HepG2 (cell line): ENCODE results near the gene MCM3. TPM values are rescaled to one million over a fixed set of nuclear protein-coding genes. Genes with fewer than 3 reads are reported as not detected.

Experiments
- CHD4 ChIP-seq: fragments of 200-600 bp; sonication (generic); IDR thresholded peaks from 2 replicates; pipeline ENCODE4 v1.7.0; 2017; ENCODE audit warnings: mild to moderate bottlenecking, low read length, borderline replicate concordance
- KDM6A ChIP-seq: IDR thresholded peaks from 2 replicates; pipeline ENCODE4 v1.6.1; 2016; ENCODE audit warnings: low read depth
- MXI1 ChIP-seq: IDR thresholded peaks from 3 replicates; pipeline ENCODE4 v1.6.1; 2012; ENCODE audit warnings: low read depth, low read length, inconsistent platforms, borderline replicate concordance
- NFIB ChIP-seq: sonication (generic); formaldehyde crosslinking; IDR thresholded peaks from 2 replicates; pipeline ENCODE4 v1.9.0; 2021; ENCODE audit warnings: missing genetic modification reagents, mild to moderate bottlenecking, borderline replicate concordance
- NRL ChIP-seq: sonication (generic); formaldehyde crosslinking; IDR thresholded peaks from 2 replicates; pipeline ENCODE4 v1.5.0; 2020; ENCODE audit warnings: missing genetic modification reagents, mild to moderate bottlenecking, moderate library complexity, borderline replicate concordance
- PRDM10 ChIP-seq: sonication (generic); formaldehyde crosslinking; IDR thresholded peaks from 2 replicates; pipeline ENCODE4 v1.4.0; 2020; ENCODE audit warnings: low read depth, missing genetic modification reagents
- PRDM4 ChIP-seq: sonication (generic); formaldehyde crosslinking; IDR thresholded peaks from 2 replicates; pipeline ENCODE4 v1.9.0; 2021; ENCODE audit warnings: missing genetic modification reagents, borderline replicate concordance
- PREB ChIP-seq: sonication (generic); formaldehyde crosslinking; IDR thresholded peaks from 2 replicates; pipeline ENCODE4 v1.4.0; 2020; ENCODE audit warnings: missing genetic modification reagents
- PRMT3 ChIP-seq: sonication (generic); formaldehyde crosslinking; IDR thresholded peaks from 2 replicates; pipeline ENCODE4 v1.8.1; 2022; ENCODE audit warnings: low read depth, mild to moderate bottlenecking, moderate library complexity, missing genetic modification reagents, borderline replicate concordance
- SMARCE1 ChIP-seq: fragments of 450-650 bp; IDR thresholded peaks from 2 replicates; pipeline ENCODE4 v1.6.1; 2017; ENCODE audit warnings: borderline replicate concordance
- SP140L ChIP-seq: sonication (generic); formaldehyde crosslinking; IDR thresholded peaks from 2 replicates; pipeline ENCODE4 v1.4.0; 2020; ENCODE audit warnings: missing genetic modification reagents, borderline replicate concordance
- SUZ12 ChIP-seq: fragments of 150-350 bp; IDR thresholded peaks from 2 replicates; pipeline ENCODE4 v1.6.1; 2014; ENCODE audit warnings: low read depth, low read length
- YEATS2 ChIP-seq: sonication (generic); formaldehyde crosslinking; IDR thresholded peaks from 2 replicates; pipeline ENCODE4 v1.4.0; 2020; ENCODE audit warnings: missing genetic modification reagents, borderline replicate concordance
- ZBTB38 ChIP-seq: sonication (generic); formaldehyde crosslinking; IDR thresholded peaks from 2 replicates; pipeline ENCODE4 v1.5.1; 2020; ENCODE audit warnings: mild to moderate bottlenecking, missing genetic modification reagents
- ZNF235 ChIP-seq: sonication (generic); formaldehyde crosslinking; IDR thresholded peaks from 2 replicates; pipeline ENCODE4 v1.8.1; 2023; ENCODE audit warnings: mild to moderate bottlenecking, missing genetic modification reagents, borderline replicate concordance
- ZNF253 ChIP-seq: sonication (generic); formaldehyde crosslinking; IDR thresholded peaks from 2 replicates; pipeline ENCODE4 v1.8.0; 2022; ENCODE audit warnings: mild to moderate bottlenecking, missing genetic modification reagents, borderline replicate concordance
- ZNF446 ChIP-seq: sonication (generic); formaldehyde crosslinking; IDR thresholded peaks from 2 replicates; pipeline ENCODE4 v1.5.0; 2020; ENCODE audit warnings: mild to moderate bottlenecking, missing genetic modification reagents
- ZNF501 ChIP-seq: sonication (generic); formaldehyde crosslinking; IDR thresholded peaks from 2 replicates; pipeline ENCODE4 v1.5.1; 2020; ENCODE audit warnings: mild to moderate bottlenecking, moderate library complexity, missing genetic modification reagents
- ZNF784 ChIP-seq: sonication (generic); formaldehyde crosslinking; IDR thresholded peaks from 2 replicates; pipeline ENCODE4 v1.5.1; 2020; ENCODE audit warnings: missing genetic modification reagents, mild to moderate bottlenecking, borderline replicate concordance
- polyA plus RNA-seq, 8 experiments: library from polyadenylated mRNA; depleted of rRNA in 3 of 8; stranded (reverse) in 7 of 8; unstranded in 1 of 8; fragments of >200 nt; fragmentation: Illumina TruSeq in 4 of 8; extraction: Trizol in 4 of 8; gene quantifications; 2 replicates each; pipeline versions ENCODE4 v1.2.1 to v1.2.3, GENCODE V29; 2011 to 2016; ENCODE audit warnings: low read depth in 4 of 8, missing spikeins in 1 of 8, mixed read lengths in 1 of 8; ENCODE audit not compliant: insufficient read depth in 1 of 8
- total RNA-seq, 5 experiments: library from RNA; depleted of rRNA; stranded (reverse); fragments of >200 nt; fragmentation: Illumina TruSeq; extraction: Trizol; gene quantifications; 2 replicates each; pipeline ENCODE4 v1.2.3, GENCODE V29; 2016; ENCODE audit warnings: low read depth in 1 of 5
- TF ChIP-seq, protein P1 (sequence below): sonication (generic); formaldehyde crosslinking; IDR thresholded peaks from 2 replicates; pipeline ENCODE4 v1.5.0; 2020; ENCODE audit warnings: missing genetic modification reagents

MCM3 gene
- total and polyA plus RNA-seq, 2 of the 13 experiments (the other 11 are each of a cell fraction or from before 2014, with no cell fraction given) = 164 to 288 TPM

DNA sequence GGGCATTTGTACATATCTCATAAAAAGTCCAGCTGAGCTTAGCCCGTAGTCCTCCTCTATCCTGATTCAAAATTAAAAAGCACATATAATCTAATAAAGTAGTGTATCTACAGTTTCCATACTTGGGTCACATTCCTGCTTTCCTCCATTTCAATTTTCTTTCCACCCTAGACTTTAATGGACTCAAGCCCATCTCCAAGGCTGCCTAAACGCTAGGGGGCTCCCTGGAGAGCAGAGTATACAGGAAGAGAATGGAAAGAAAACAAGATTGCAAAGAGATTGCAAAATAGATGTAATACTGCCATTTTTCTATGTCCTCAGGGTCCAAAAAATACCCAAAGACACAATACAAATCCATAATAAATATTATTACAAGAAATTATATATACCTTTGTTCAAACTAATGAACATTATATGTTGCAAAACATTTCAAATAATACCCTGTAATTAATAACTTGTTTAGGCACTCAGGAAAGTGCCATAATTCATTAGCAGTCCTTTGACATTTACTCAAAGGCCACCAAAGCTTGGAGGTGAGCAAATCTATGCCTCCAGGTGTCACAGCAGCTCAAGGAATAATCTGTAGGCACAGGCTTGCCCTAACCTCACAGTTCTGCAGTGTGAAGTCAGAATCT is 2.4 kb upstream of the MCM3 start (continued):
- TF ChIP-seq ZBTB38 (CRISPR knock-in tag) (no peak), ZNF784 (0 out of 2 replicates have a peak, but pooled peaks have one; percentile 15), NFIB (CRISPR knock-in tag) (no peak), SUZ12 (no peak), MXI1 (0 out of 3 replicates have a peak, but pooled peaks have one; percentile 26), ZNF446 (CRISPR knock-in tag) (no peak), CHD4 (peak; percentile 51; the same call in 1 of the 2 replicates), ZNF501 (no peak), NRL (CRISPR knock-in tag) (no peak), SP140L (CRISPR knock-in tag) (no peak), ZNF253 (CRISPR knock-in tag) (no peak), PRDM4 (CRISPR knock-in tag) (no peak), PRMT3 (CRISPR knock-in tag) (no peak), ZNF235 (CRISPR knock-in tag) (no peak), KDM6A (CRISPR knock-in tag) (no peak), PREB (CRISPR knock-in tag) (no peak), YEATS2 (CRISPR knock-in tag) (peak; percentile 52; the same call in 1 of the 2 replicates), SMARCE1 (no peak), PRDM10 (CRISPR knock-in tag) (peak; percentile 42; the same call in 1 of the 2 replicates)
- TF ChIP-seq, protein P1, sequence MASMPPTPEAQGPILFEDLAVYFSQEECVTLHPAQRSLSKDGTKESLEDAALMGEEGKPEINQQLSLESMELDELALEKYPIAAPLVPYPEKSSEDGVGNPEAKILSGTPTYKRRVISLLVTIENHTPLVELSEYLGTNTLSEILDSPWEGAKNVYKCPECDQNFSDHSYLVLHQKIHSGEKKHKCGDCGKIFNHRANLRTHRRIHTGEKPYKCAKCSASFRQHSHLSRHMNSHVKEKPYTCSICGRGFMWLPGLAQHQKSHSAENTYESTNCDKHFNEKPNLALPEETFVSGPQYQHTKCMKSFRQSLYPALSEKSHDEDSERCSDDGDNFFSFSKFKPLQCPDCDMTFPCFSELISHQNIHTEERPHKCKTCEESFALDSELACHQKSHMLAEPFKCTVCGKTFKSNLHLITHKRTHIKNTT (CRISPR knock-in tag) = no peak
